ENCODE data around the gene CDH2.

GRCh38 chr18:28167835-28168349 lies 9.0 kb downstream of the CDH2 start:
- TF ChIP-seq, protein P1, sequence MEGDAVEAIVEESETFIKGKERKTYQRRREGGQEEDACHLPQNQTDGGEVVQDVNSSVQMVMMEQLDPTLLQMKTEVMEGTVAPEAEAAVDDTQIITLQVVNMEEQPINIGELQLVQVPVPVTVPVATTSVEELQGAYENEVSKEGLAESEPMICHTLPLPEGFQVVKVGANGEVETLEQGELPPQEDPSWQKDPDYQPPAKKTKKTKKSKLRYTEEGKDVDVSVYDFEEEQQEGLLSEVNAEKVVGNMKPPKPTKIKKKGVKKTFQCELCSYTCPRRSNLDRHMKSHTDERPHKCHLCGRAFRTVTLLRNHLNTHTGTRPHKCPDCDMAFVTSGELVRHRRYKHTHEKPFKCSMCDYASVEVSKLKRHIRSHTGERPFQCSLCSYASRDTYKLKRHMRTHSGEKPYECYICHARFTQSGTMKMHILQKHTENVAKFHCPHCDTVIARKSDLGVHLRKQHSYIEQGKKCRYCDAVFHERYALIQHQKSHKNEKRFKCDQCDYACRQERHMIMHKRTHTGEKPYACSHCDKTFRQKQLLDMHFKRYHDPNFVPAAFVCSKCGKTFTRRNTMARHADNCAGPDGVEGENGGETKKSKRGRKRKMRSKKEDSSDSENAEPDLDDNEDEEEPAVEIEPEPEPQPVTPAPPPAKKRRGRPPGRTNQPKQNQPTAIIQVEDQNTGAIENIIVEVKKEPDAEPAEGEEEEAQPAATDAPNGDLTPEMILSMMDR (IDR thresholded peaks at IDR 0.05; ENCODE audit: insufficient read depth, low read length, poor library complexity, severe bottlenecking) = no peak
- no peak for TF ChIP-seq EZH2phosphoT487 (conservative IDR thresholded peaks at IDR 0.05; ENCODE audit: low read length)
